HG03460 (cell line): ENCODE results near the gene GADL1.

Experiments
- ATAC-seq: cut with Tn5 transposase; IDR thresholded peaks from one replicate; pipeline ENCODE4 v1.9.1; 2021; ENCODE audit not compliant: unreplicated experiment

GADL1 gene, protein sequence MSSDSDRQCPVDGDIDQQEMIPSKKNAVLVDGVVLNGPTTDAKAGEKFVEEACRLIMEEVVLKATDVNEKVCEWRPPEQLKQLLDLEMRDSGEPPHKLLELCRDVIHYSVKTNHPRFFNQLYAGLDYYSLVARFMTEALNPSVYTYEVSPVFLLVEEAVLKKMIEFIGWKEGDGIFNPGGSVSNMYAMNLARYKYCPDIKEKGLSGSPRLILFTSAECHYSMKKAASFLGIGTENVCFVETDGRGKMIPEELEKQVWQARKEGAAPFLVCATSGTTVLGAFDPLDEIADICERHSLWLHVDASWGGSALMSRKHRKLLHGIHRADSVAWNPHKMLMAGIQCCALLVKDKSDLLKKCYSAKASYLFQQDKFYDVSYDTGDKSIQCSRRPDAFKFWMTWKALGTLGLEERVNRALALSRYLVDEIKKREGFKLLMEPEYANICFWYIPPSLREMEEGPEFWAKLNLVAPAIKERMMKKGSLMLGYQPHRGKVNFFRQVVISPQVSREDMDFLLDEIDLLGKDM

DNA sequence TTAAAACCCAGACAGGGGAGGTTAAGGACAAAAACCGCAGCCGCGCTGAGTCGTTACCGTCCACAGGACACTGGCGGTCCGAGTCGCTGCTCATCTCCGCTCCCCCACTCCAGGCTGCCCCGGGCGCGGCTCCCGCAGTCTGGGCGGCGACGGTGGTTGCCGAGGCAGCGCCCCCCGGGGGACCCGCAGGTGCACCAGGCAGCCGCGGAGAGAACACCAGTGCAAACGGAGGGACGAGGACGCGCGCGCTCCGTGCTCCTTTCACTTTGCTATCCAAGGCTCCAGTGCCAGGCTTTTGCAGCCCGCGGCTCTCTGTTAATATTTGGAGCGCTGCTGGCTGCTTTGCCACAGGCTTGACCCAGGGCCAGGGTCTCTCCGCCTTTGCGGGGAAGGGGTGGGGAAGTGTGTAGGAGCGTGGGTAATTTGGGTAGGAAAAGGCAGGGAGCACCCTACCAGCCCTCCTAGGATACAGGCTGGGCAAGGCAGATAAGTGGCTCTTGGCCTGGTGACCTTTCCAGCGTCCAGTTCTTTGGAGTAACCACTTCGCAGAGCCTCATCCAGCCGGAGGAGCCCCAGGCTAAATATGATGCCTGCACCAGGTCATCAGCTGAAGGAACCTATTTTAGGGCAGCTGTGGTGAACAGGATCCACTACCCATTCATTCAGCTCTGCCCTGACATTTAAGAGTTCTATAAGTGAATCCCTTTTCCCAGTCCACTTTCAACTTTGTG, at the start of gene GADL1:
TSS of gene GADL1 (minus strand) at position 141 of the 731 bp plus-strand sequence. CDS start at position 94, 47 bp downstream.
- no peak for ATAC-seq

DNA sequence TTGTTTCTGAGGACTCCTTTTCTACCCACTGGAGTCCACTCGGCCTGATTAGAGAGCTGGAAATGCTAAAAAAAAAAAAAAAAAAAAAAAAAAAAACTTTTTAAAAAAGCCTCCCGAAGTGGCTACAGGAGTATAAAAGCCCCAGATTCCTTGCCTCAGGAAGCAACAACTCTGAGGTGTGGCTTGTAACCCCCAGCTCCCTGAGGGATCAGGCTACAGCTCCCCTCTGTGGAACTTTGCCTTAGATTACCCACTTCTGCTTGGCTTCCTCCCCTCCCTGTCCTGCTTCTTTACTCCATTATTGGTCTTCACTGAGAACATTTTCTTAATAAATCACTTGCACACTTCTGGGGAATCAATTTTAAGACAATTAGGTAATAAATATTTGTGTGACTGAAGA, 49.7 kb upstream of the GADL1 start:
- no peak for ATAC-seq

DNA sequence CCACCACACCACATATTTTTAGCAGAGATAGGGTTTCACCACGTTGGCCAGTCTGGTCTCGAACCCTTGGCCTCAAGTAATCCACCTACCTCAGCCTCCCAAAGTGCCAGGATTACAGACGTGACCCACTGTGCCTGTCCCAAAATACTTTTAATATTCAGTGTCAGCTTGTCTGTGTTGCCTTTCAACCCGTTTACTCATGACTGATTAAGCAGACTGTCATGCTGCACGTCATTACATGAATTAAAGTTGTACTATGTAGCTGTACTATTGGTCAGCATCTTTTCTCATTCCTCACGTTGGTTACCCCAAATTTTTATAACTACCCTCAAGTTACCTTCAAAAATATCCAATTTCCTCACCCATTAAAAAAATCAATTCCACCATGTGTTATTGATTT, 48.7 kb upstream of the GADL1 start:
- ATAC-seq = no peak

GRCh38 chr3:30941342-30941741, 46.9 kb upstream of the GADL1 start:
- no peak for ATAC-seq

- no peak for ATAC-seq
Observed at GRCh38 chr3:30940740-30941139, 46.3 kb upstream of the GADL1 start.

- no peak for ATAC-seq
Observed at GRCh38 chr3:30934208-30934550, 39.7 kb upstream of the GADL1 start.

- ATAC-seq = no peak
Observed at GRCh38 chr3:30933478-30934207, 39.2 kb upstream of the GADL1 start.

DNA sequence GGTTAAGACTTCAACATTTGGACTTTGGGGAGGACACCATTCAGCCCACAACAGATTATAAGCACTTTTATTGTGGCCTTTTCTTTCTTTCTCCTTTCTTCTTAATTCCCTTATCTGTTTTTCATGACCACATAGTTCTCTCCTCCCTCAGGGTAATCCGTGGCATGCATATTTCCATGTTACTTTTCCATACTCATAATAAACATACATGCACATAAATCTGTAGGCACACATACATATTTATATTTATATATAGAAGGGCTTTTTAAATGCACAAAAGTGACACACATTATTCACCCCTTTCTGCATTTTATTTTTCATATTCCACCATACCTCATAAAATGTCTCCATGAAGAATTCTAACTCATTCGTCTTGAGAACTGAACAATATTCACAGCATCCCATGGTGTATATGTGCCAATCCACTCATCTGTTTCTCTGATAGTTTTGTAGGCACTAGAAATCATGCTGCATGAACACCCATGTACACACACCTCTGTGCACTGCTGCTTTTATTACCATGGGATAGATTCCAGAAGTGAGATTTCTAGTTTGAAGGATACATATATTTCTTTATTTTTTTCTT, 38.1 kb upstream of the GADL1 start:
- ATAC-seq = no peak

DNA sequence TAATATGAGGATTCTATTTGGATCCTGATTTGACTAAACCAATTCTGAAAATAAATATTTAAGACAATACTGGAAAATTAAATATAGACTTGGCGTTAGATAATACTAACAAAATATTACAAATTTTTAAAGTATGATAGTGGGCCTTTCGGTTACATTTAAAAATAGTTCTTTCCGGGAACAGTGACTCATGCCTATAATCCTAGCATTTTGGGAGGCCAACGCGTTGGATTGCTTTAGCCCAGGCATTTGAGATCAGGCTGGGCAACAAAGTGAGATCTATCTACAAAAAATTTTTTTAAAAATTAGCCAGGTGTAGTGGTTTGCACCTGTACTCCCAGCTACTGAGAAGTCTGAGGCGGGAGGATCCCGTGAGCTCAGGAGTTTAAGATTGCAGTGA, 30.3 kb upstream of the GADL1 start:
- ATAC-seq = no peak

GRCh38 chr3:30919564-30919963, 25.1 kb upstream of the GADL1 start:
- no peak for ATAC-seq

DNA sequence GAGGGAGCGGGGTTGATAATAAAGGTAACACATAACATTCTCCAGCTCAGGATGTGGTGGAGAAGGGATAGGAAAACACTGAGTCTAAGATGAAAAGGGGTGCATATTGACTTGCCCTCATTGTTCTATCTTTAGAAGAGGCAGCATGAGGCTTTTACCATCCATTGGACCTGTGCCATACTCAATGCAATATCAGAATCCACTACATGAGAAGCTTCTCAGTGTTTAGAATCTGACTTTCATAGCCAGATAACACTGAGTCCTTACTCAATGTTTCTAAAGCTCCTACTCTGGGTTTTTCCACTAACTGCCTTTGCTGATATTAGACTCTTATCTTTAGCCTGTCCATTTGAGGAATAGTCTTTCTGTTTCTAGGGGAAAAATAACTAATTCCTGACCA, 24.3 kb upstream of the GADL1 start:
- no peak for ATAC-seq

- ATAC-seq = no peak
Observed at GRCh38 chr3:30915782-30916181, 21.3 kb upstream of the GADL1 start.

- no peak for ATAC-seq
Observed at GRCh38 chr3:30914696-30915095, 20.2 kb upstream of the GADL1 start.

- no peak for ATAC-seq
Observed at GRCh38 chr3:30913176-30913575, 18.7 kb upstream of the GADL1 start.

GRCh38 chr3:30912301-30912700, 17.8 kb upstream of the GADL1 start:
- no peak for ATAC-seq

GRCh38 chr3:30908456-30909037, 14.1 kb upstream of the GADL1 start:
- ATAC-seq = no peak

DNA sequence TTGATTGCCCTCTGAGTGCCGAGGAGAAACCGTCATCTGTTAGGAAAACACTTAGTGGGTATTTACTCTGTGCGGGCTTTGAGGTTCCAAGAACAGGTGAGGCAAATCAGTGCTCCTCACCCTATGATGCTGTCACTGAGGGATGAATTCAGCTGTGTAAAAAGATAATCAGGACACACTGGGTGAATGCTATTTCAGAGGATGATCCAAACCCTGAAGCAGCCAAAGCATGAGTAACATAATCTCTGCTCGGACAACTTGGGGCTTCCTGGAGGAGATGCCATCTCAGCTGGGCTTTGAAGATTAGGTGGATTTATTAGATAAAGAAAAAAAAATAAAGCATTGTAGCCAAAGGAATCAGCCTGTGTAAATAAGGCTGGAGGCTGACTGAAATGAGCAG, 10.5 kb upstream of the GADL1 start:
- no peak for ATAC-seq

- ATAC-seq = no peak
Observed at GRCh38 chr3:30895329-30895728, 868 bp upstream of the GADL1 start.

DNA sequence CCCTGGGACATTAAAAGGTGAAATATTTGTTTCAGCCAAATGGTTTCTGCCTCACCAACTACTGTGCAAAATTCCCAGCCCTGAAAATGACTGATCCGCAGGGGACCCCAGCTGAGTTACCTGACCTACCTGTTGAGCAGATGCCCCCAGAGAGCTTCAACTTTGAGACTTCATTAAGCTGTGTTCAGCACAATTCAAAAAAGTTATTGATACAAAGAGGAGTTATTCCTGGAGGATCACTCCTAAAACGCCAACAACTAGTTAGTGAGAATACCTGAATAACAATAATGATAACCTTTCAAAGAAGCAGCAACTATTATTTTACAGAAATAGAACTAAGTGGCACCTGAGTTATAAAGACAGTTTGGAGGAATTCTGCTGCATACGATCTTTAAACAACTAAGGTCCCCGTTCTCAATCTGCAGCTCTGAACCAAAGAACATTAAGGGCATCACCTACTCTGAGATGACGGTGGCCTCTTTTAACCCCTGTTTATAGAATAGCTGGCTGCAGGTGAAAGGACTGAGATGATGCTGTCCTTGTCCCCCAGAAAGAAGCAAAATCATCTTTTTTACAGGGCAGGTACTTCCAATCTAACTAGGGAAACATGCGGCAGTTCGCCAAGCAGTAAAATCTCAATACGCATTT, 659 bp downstream of the GADL1 start:
- ATAC-seq = no peak

DNA sequence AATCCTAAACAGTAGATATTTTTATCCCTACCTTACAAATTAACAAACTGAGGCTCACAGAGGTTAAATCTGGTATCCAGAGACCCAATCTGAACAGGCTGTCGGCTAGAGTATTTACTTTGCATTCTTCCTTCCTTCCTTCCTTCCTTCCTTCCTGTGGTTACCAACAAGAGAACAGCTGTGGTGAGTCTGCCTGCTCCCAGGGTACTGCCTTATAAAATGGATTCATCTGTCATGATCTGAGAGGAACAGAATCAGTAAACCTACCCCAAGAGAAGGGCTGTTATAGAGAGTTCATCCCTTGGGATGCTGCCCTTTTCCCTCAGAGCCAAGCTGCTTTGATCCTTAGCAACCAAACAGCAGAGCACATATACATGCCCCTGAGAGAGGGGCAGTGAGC, 3.6 kb downstream of the GADL1 start:
- no peak for ATAC-seq
